Liver (tissue), 9 donors: Measurements from ENCODE around the gene TMEM168. TPM values are rescaled to one million over a fixed set of nuclear protein-coding genes. Genes with fewer than 3 reads are reported as not detected.

ENCODE experiments used
- DNase-seq: peaks from one replicate; pipeline ENCODE4 v3.0.0-alpha.2; 2017; ENCODE audit warnings: low spot score
- H3K27ac ChIP-seq, 2 donors: one replicate each; pipeline ENCODE4 v1.7.0; 2013; ENCODE audit warnings: inconsistent platforms in 2 of 2, low read length in 2 of 2, control low read depth in 1 of 2, low read depth in 1 of 2, mild to moderate bottlenecking in 1 of 2
- H3K27me3 ChIP-seq, 4 donors: one replicate each; pipeline versions ENCODE4 v1.6.1 to v1.7.0; 2013; ENCODE audit warnings: low read length in 3 of 4, inconsistent platforms in 1 of 4, mild to moderate bottlenecking in 1 of 4, moderate library complexity in 1 of 4; ENCODE audit not compliant: control insufficient read depth in 4 of 4, insufficient read depth in 4 of 4
- H3K36me3 ChIP-seq, 4 donors: one replicate each; pipeline versions ENCODE4 v1.6.1 to v1.7.0; 2013; ENCODE audit warnings: low read length in 3 of 4, mild to moderate bottlenecking in 3 of 4, low read depth in 1 of 4, moderate library complexity in 1 of 4; ENCODE audit not compliant: control insufficient read depth in 4 of 4, insufficient read depth in 3 of 4
- H3K4me1 ChIP-seq, 4 donors: one replicate each; pipeline versions ENCODE4 v1.6.1 to v1.7.0; 2013; ENCODE audit warnings: low read length in 3 of 4, mild to moderate bottlenecking in 3 of 4, moderate library complexity in 1 of 4; ENCODE audit not compliant: control insufficient read depth in 4 of 4, insufficient read depth in 4 of 4
- H3K4me3 ChIP-seq, 3 donors: one replicate each; pipeline versions ENCODE4 v1.6.1 to v1.7.0; 2013; ENCODE audit warnings: low read length in 3 of 3, control low read depth in 1 of 3, low read depth in 1 of 3, mild to moderate bottlenecking in 1 of 3
- H3K9ac ChIP-seq, 2 donors: one replicate each; pipeline ENCODE4 v1.7.0; 2013; ENCODE audit warnings: low read length in 2 of 2, mild to moderate bottlenecking in 2 of 2, moderate library complexity in 2 of 2, control low read depth in 1 of 2, low read depth in 1 of 2
- H3K9me3 ChIP-seq, 4 donors: one replicate each; pipeline versions ENCODE4 v1.6.1 to v1.7.0; 2013; ENCODE audit warnings: low read length in 3 of 4; ENCODE audit not compliant: control insufficient read depth in 4 of 4
- EGR1 ChIP-seq, 2 donors: IDR thresholded peaks; 2 replicates each; pipeline ENCODE4 v1.6.1; 2016 to 2018; ENCODE audit warnings: antibody characterized with exemption in 2 of 2, low read depth in 2 of 2
- FOXA2 ChIP-seq: IDR thresholded peaks from 2 replicates; pipeline ENCODE4 v1.6.1; 2016; ENCODE audit warnings: antibody characterized with exemption
- GABPA ChIP-seq, 2 donors: IDR thresholded peaks in 1 of 2; conservative IDR thresholded peaks in 1 of 2; 2 replicates each; pipeline ENCODE4 v1.6.1; 2016; ENCODE audit warnings: antibody characterized with exemption in 2 of 2, mild to moderate bottlenecking in 1 of 2, moderate library complexity in 1 of 2
- HNF4A ChIP-seq, 2 donors: conservative IDR thresholded peaks; 2 replicates each; pipeline ENCODE4 v1.6.1; 2016; ENCODE audit warnings: antibody characterized with exemption in 2 of 2, mild to moderate bottlenecking in 2 of 2
- HNF4G ChIP-seq: IDR thresholded peaks from 2 replicates; pipeline ENCODE4 v1.6.1; 2016; ENCODE audit warnings: antibody characterized with exemption
- JUND ChIP-seq, 2 donors: IDR thresholded peaks; 2 replicates each; pipeline ENCODE4 v1.6.1; 2016; ENCODE audit warnings: antibody characterized with exemption in 2 of 2
- NR2F2 ChIP-seq: IDR thresholded peaks from 2 replicates; pipeline ENCODE4 v1.6.1; 2016; ENCODE audit warnings: antibody characterized with exemption
- RAD21 ChIP-seq, 2 donors: IDR thresholded peaks; 2 replicates each; pipeline ENCODE4 v1.6.1; 2016; ENCODE audit warnings: antibody characterized with exemption in 2 of 2, mild to moderate bottlenecking in 2 of 2
- RXRA ChIP-seq, 2 donors: IDR thresholded peaks; 2 replicates each; pipeline ENCODE4 v1.6.1; 2017 to 2018; ENCODE audit warnings: antibody characterized with exemption in 2 of 2, mild to moderate bottlenecking in 1 of 2
- TAF1 ChIP-seq: conservative IDR thresholded peaks from 2 replicates; pipeline ENCODE4 v1.6.1; 2016; ENCODE audit warnings: antibody characterized with exemption, mild to moderate bottlenecking
- WGBS: extraction: QIAGEN DNeasy Blood & Tissue Kit; methylation state at CpG from one replicate; pipeline ENCODE4 v1.1.7; 2013; 5-methylcytosine and 5-hydroxymethylcytosine counted together
- polyA plus RNA-seq, 2 donors: library from polyadenylated mRNA; stranded (reverse) in 1 of 2; unstranded in 1 of 2; fragments of 200-250 nt in 1 of 2; fragments of >200 nt in 1 of 2; fragmentation: Nextera tagmentation in 1 of 2; extraction: Ambion mirVana in 1 of 2; gene quantifications; one replicate each; pipeline versions ENCODE4 v1.2.1 to v1.2.3, GENCODE V29; 2013 to 2015
- total RNA-seq, 2 donors: library from RNA; depleted of rRNA; stranded (reverse); fragments of >200 nt; gene quantifications; one replicate each; pipeline ENCODE4 v1.2.3, GENCODE V29; 2014
- TF ChIP-seq, protein P1 (sequence below): IDR thresholded peaks from 2 replicates; pipeline ENCODE4 v1.6.1; 2016; ENCODE audit warnings: antibody characterized with exemption
- TF ChIP-seq, protein P2 (sequence below): IDR thresholded peaks from 2 replicates; pipeline ENCODE4 v1.6.1; 2016; ENCODE audit warnings: antibody characterized with exemption, mild to moderate bottlenecking
- TF ChIP-seq, protein P3 (sequence below): IDR thresholded peaks from 2 replicates; pipeline ENCODE4 v1.6.1; 2016; ENCODE audit warnings: antibody characterized with exemption
- donor health status: healthy.
- donor health status: healthy.
- donor health status: healthy.
- donor health status: healthy.
- donor health status: healthy.

The TMEM168 gene
- total and polyA plus RNA-seq, 4 donors = 4.6 to 16.8 (median 7.7) TPM

DNA sequence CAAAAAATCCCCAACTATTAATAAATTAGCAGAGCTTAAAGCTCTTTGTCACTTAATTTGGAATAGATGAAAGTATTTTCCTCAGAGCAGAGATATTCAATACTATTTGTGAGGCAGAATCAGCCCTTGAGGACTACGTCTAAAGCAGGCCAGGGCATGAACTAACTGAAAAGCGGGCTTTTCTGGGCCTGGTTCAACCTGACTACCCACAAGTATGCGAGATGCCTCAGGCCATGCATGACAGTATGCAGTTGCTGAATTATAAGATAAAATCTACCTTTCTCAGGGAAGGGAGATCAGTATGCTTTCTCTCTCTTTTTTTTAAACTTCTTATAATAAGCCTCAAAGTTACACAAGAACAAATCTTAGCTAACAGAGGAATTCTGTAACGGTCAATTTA lies 20.1 kb downstream of the TMEM168 start (continued):
- TF ChIP-seq GABPA (IDR thresholded peaks at IDR 0.05 in 1 of 2, conservative IDR thresholded peaks at IDR 0.05 in 1 of 2) (no peak), NR2F2 (no peak), RAD21 (IDR thresholded peaks at IDR 0.05) (no peak), EGR1 (IDR thresholded peaks at IDR 0.05; ENCODE audit: low read depth in 2 of 2) (no peak), RXRA (IDR thresholded peaks at IDR 0.05) (no peak)

DNA sequence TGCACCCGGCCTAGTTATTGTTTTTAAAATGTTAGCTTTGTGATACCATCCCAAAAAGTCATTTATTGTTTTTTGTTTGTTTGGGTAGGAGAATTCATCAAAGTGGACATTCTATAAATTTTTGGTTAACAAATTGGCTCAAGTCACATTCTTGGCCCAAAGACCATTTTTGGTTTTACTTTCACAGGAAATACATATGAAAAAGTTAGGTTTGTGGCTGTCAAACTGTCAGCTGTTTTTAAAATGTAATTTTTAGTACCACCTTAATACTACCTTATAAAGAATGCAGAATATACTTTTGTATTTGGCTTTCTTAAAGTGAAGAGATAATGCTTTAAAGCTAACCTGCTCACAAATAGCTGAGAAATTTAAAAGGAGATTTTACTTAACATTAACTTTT lies 25.1 kb downstream of the TMEM168 start:
- H3K27ac ChIP-seq = no peak overlapping the region
- no peaks in the 10 kb centered on the region for H3K9me3 ChIP-seq
- H3K9ac ChIP-seq = no peak overlapping the region
- peaks cover 0 to 2% (median 1%) of the 10 kb centered on the region in 4 donors for H3K36me3 ChIP-seq
- H3K27me3 ChIP-seq = no peaks in the 10 kb centered on the region
- 96% methylated on average over 1 of the region's 1 CpG for WGBS
- DNase-seq = no peak
- no peak for TF ChIP-seq HNF4G
- TF ChIP-seq GABPA (IDR thresholded peaks at IDR 0.05 in 1 of 2, conservative IDR thresholded peaks at IDR 0.05 in 1 of 2) = no peak
- TF ChIP-seq TAF1 = no peak
- TF ChIP-seq RXRA (IDR thresholded peaks at IDR 0.05) = no peak
- H3K4me1 ChIP-seq = no peaks in the 10 kb centered on the region
- no peak overlapping the region for H3K4me3 ChIP-seq

DNA sequence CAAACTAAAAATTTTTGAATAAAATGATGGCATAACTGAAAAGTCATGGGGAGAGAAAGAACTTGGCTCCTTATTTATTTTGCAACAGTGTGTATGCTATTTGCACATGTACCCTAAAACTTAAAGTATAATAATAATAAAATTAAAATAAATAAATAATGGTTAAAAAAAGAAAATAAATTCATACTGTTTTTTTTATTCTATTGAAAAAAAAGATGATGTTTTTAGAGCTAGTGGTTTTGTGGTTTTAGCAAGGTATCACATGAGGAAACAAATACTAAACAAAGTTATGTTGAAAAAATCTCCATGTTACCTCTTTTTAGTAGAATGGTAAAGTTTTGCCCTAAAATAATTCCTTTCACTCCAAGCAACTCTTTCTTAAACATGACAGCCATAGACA lies 26.2 kb downstream of the TMEM168 start:
- no peak for TF ChIP-seq TAF1
- TF ChIP-seq JUND (IDR thresholded peaks at IDR 0.05) = no peak
- TF ChIP-seq, protein P1, sequence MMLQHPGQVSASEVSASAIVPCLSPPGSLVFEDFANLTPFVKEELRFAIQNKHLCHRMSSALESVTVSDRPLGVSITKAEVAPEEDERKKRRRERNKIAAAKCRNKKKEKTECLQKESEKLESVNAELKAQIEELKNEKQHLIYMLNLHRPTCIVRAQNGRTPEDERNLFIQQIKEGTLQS = no peak
- TF ChIP-seq, protein P2, sequence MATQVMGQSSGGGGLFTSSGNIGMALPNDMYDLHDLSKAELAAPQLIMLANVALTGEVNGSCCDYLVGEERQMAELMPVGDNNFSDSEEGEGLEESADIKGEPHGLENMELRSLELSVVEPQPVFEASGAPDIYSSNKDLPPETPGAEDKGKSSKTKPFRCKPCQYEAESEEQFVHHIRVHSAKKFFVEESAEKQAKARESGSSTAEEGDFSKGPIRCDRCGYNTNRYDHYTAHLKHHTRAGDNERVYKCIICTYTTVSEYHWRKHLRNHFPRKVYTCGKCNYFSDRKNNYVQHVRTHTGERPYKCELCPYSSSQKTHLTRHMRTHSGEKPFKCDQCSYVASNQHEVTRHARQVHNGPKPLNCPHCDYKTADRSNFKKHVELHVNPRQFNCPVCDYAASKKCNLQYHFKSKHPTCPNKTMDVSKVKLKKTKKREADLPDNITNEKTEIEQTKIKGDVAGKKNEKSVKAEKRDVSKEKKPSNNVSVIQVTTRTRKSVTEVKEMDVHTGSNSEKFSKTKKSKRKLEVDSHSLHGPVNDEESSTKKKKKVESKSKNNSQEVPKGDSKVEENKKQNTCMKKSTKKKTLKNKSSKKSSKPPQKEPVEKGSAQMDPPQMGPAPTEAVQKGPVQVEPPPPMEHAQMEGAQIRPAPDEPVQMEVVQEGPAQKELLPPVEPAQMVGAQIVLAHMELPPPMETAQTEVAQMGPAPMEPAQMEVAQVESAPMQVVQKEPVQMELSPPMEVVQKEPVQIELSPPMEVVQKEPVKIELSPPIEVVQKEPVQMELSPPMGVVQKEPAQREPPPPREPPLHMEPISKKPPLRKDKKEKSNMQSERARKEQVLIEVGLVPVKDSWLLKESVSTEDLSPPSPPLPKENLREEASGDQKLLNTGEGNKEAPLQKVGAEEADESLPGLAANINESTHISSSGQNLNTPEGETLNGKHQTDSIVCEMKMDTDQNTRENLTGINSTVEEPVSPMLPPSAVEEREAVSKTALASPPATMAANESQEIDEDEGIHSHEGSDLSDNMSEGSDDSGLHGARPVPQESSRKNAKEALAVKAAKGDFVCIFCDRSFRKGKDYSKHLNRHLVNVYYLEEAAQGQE = no peak
- no peak for TF ChIP-seq GABPA (IDR thresholded peaks at IDR 0.05 in 1 of 2, conservative IDR thresholded peaks at IDR 0.05 in 1 of 2)
- TF ChIP-seq RXRA (IDR thresholded peaks at IDR 0.05) = no peak
- TF ChIP-seq, protein P3, sequence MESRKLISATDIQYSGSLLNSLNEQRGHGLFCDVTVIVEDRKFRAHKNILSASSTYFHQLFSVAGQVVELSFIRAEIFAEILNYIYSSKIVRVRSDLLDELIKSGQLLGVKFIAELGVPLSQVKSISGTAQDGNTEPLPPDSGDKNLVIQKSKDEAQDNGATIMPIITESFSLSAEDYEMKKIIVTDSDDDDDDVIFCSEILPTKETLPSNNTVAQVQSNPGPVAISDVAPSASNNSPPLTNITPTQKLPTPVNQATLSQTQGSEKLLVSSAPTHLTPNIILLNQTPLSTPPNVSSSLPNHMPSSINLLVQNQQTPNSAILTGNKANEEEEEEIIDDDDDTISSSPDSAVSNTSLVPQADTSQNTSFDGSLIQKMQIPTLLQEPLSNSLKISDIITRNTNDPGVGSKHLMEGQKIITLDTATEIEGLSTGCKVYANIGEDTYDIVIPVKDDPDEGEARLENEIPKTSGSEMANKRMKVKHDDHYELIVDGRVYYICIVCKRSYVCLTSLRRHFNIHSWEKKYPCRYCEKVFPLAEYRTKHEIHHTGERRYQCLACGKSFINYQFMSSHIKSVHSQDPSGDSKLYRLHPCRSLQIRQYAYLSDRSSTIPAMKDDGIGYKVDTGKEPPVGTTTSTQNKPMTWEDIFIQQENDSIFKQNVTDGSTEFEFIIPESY = no peak
- TF ChIP-seq RAD21 (IDR thresholded peaks at IDR 0.05) = no peak
- TF ChIP-seq FOXA2 = no peak
- TF ChIP-seq HNF4A (conservative IDR thresholded peaks at IDR 0.05) = no peak
- DNase-seq = no peak
- Histone ChIP-seq H3K27ac (no peak overlapping the region), H3K9me3 (no peaks in the 10 kb centered on the region), H3K36me3 (peaks cover 0 to 2% (median 1%) of the 10 kb centered on the region in 4 donors), H3K4me3 (no peak overlapping the region), H3K27me3 (no peaks in the 10 kb centered on the region), H3K4me1 (no peaks in the 10 kb centered on the region), H3K9ac (no peak overlapping the region)
